OCI-LY7 (cell line): ENCODE measurements around the gene ATXN10.

Source experiments
- CTCF ChIP-seq: fragments of 200-600 bp; sonication (generic); conservative IDR thresholded peaks from 2 replicates; pipeline ENCODE4 v1.5.1; 2014; ENCODE audit warnings: mild to moderate bottlenecking, antibody characterized with exemption, low read length, moderate library complexity, mixed read lengths
- EZH2phosphoT487 ChIP-seq: fragments of 200-600 bp; sonication (generic); IDR thresholded peaks from 2 replicates; pipeline ENCODE4 v1.6.1; 2018; ENCODE audit warnings: low read depth, borderline replicate concordance, mild to moderate bottlenecking, mixed run types, antibody characterized with exemption, low read length, moderate library complexity, mixed read lengths

DNA sequence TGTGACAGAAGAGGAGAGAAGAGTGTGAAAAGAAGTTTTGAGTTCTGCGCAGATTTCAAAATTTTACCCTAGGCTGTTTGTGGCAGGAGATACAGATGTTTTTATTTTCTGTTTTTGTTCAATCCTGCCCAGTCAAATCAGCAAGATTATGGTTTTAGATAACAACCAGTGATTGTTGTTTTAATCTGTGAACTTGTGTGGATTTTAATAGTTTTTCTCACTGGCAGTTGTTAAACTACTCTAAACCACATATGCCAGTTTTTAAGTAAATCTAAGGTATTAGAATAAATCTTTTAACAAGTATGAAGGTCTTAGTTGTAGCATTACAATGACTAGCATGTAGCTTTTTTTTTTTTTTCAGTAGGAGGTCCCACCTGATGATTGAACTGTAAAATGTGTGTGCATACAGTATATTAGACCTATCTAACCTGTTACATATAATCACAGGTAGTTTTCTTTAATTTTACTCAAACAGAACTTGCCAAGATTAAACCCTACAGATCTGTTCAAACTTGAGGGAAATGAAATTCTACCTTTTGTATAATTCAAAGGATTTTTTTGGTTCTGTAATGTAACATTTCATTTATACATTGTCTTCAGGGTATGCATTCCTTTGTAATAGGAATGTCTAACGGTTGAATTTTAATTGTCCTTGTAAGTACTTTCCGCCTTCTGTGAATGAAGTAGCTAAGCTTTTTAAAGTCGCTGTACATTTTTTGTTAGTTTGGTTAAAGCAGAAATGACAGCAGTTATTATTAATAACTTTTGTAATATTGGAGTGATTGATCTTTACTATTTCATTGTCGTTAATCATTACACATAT, 13.3 kb downstream of the ATXN10 start:
- no peak for TF ChIP-seq CTCF
- no peak for TF ChIP-seq EZH2phosphoT487
